Measurements from ENCODE around the gene DBNDD2. TPM values are rescaled to one million over a fixed set of nuclear protein-coding genes. Genes with fewer than 3 reads are reported as not detected.

DBNDD2 gene
- total RNA-seq, 1 experiment from 2014 or later: 58.7 TPM

GRCh38 chr20:45427236-45428149 is 19.4 kb downstream of the DBNDD2 start:
- no peak overlapping the region for H3K27ac Mint-ChIP-seq
- ATAC-seq: 0 out of 2 replicates have a peak, but pooled peaks have one; percentile 26
- no peaks in the 10 kb centered on the region for H3K27me3 Mint-ChIP-seq (ENCODE audit: low read depth)
- no peak for DNase-seq (ENCODE audit: low spot score)
- ChIA-PET POLR2A (no interaction called here), CTCF (interaction anchor here (0.9 to 5.1 kb wide), 4 partner anchors 10 to 344 kb away, joined by 3 to 18 read pairs (median 12); no protein-coding TSS in a partner anchor)
- H3K9me3 Mint-ChIP-seq: no peaks in the 10 kb centered on the region
- H3K36me3 Mint-ChIP-seq: peaks cover 22% of the 10 kb centered on the region
- no peak overlapping the region for H3K4me3 Mint-ChIP-seq
- no peaks in the 10 kb centered on the region for H3K4me1 Mint-ChIP-seq
- TF ChIP-seq, protein P1, sequence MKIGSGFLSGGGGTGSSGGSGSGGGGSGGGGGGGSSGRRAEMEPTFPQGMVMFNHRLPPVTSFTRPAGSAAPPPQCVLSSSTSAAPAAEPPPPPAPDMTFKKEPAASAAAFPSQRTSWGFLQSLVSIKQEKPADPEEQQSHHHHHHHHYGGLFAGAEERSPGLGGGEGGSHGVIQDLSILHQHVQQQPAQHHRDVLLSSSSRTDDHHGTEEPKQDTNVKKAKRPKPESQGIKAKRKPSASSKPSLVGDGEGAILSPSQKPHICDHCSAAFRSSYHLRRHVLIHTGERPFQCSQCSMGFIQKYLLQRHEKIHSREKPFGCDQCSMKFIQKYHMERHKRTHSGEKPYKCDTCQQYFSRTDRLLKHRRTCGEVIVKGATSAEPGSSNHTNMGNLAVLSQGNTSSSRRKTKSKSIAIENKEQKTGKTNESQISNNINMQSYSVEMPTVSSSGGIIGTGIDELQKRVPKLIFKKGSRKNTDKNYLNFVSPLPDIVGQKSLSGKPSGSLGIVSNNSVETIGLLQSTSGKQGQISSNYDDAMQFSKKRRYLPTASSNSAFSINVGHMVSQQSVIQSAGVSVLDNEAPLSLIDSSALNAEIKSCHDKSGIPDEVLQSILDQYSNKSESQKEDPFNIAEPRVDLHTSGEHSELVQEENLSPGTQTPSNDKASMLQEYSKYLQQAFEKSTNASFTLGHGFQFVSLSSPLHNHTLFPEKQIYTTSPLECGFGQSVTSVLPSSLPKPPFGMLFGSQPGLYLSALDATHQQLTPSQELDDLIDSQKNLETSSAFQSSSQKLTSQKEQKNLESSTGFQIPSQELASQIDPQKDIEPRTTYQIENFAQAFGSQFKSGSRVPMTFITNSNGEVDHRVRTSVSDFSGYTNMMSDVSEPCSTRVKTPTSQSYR (CRISPR knock-in tag; IDR thresholded peaks at IDR 0.05): no peak
- TF ChIP-seq IRF2 (CRISPR knock-in tag; IDR thresholded peaks at IDR 0.05; ENCODE audit: borderline replicate concordance, low read depth) (no peak), CREB1 (CRISPR knock-in tag; IDR thresholded peaks at IDR 0.05) (no peak), FOXK1 (CRISPR knock-in tag; IDR thresholded peaks at IDR 0.05) (no peak), ZNF317 (CRISPR knock-in tag; IDR thresholded peaks at IDR 0.05; ENCODE audit: borderline replicate concordance, low read depth) (no peak), KAT7 (CRISPR knock-in tag; IDR thresholded peaks at IDR 0.05; ENCODE audit: borderline replicate concordance) (no peak), ESRRA (CRISPR knock-in tag; IDR thresholded peaks at IDR 0.05; ENCODE audit: borderline replicate concordance) (no peak), ZNF425 (CRISPR knock-in tag; conservative IDR thresholded peaks at IDR 0.05) (no peak), NFYB (CRISPR knock-in tag; conservative IDR thresholded peaks at IDR 0.05; ENCODE audit: low read depth) (no peak), JAZF1 (CRISPR knock-in tag; IDR thresholded peaks at IDR 0.05) (no peak), USF2 (CRISPR knock-in tag; IDR thresholded peaks at IDR 0.05) (no peak), ZMAT4 (CRISPR knock-in tag; IDR thresholded peaks at IDR 0.05) (no peak), ZNF396 (CRISPR knock-in tag; IDR thresholded peaks at IDR 0.05; ENCODE audit: borderline replicate concordance) (no peak), USF1 (CRISPR knock-in tag; IDR thresholded peaks at IDR 0.05) (no peak)
- TF ChIP-seq, protein P2, sequence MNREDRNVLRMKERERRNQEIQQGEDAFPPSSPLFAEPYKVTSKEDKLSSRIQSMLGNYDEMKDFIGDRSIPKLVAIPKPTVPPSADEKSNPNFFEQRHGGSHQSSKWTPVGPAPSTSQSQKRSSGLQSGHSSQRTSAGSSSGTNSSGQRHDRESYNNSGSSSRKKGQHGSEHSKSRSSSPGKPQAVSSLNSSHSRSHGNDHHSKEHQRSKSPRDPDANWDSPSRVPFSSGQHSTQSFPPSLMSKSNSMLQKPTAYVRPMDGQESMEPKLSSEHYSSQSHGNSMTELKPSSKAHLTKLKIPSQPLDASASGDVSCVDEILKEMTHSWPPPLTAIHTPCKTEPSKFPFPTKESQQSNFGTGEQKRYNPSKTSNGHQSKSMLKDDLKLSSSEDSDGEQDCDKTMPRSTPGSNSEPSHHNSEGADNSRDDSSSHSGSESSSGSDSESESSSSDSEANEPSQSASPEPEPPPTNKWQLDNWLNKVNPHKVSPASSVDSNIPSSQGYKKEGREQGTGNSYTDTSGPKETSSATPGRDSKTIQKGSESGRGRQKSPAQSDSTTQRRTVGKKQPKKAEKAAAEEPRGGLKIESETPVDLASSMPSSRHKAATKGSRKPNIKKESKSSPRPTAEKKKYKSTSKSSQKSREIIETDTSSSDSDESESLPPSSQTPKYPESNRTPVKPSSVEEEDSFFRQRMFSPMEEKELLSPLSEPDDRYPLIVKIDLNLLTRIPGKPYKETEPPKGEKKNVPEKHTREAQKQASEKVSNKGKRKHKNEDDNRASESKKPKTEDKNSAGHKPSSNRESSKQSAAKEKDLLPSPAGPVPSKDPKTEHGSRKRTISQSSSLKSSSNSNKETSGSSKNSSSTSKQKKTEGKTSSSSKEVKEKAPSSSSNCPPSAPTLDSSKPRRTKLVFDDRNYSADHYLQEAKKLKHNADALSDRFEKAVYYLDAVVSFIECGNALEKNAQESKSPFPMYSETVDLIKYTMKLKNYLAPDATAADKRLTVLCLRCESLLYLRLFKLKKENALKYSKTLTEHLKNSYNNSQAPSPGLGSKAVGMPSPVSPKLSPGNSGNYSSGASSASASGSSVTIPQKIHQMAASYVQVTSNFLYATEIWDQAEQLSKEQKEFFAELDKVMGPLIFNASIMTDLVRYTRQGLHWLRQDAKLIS (CRISPR knock-in tag; IDR thresholded peaks at IDR 0.05; ENCODE audit: borderline replicate concordance): no peak
- TF ChIP-seq, protein P3, sequence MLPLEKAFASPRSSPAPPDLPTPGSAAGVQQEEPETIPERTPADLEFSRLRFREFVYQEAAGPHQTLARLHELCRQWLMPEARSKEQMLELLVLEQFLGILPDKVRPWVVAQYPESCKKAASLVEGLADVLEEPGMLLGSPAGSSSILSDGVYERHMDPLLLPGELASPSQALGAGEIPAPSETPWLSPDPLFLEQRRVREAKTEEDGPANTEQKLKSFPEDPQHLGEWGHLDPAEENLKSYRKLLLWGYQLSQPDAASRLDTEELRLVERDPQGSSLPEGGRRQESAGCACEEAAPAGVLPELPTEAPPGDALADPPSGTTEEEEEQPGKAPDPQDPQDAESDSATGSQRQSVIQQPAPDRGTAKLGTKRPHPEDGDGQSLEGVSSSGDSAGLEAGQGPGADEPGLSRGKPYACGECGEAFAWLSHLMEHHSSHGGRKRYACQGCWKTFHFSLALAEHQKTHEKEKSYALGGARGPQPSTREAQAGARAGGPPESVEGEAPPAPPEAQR (CRISPR knock-in tag; IDR thresholded peaks at IDR 0.05): no peak
- TF ChIP-seq, protein P4, sequence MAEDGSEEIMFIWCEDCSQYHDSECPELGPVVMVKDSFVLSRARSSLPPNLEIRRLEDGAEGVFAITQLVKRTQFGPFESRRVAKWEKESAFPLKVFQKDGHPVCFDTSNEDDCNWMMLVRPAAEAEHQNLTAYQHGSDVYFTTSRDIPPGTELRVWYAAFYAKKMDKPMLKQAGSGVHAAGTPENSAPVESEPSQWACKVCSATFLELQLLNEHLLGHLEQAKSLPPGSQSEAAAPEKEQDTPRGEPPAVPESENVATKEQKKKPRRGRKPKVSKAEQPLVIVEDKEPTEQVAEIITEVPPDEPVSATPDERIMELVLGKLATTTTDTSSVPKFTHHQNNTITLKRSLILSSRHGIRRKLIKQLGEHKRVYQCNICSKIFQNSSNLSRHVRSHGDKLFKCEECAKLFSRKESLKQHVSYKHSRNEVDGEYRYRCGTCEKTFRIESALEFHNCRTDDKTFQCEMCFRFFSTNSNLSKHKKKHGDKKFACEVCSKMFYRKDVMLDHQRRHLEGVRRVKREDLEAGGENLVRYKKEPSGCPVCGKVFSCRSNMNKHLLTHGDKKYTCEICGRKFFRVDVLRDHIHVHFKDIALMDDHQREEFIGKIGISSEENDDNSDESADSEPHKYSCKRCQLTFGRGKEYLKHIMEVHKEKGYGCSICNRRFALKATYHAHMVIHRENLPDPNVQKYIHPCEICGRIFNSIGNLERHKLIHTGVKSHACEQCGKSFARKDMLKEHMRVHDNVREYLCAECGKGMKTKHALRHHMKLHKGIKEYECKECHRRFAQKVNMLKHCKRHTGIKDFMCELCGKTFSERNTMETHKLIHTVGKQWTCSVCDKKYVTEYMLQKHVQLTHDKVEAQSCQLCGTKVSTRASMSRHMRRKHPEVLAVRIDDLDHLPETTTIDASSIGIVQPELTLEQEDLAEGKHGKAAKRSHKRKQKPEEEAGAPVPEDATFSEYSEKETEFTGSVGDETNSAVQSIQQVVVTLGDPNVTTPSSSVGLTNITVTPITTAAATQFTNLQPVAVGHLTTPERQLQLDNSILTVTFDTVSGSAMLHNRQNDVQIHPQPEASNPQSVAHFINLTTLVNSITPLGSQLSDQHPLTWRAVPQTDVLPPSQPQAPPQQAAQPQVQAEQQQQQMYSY (CRISPR knock-in tag; IDR thresholded peaks at IDR 0.05): no peak
- TF ChIP-seq, protein P5, sequence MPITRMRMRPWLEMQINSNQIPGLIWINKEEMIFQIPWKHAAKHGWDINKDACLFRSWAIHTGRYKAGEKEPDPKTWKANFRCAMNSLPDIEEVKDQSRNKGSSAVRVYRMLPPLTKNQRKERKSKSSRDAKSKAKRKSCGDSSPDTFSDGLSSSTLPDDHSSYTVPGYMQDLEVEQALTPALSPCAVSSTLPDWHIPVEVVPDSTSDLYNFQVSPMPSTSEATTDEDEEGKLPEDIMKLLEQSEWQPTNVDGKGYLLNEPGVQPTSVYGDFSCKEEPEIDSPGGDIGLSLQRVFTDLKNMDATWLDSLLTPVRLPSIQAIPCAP (CRISPR knock-in tag; IDR thresholded peaks at IDR 0.05): no peak
